ENCODE data around the gene GREM2. TPM values are rescaled to one million over a fixed set of nuclear protein-coding genes. Genes with fewer than 3 reads are reported as not detected.

GREM2 gene
- total and polyA plus RNA-seq, 3 experiments from 2014 or later = 0.61 TPM; not detected in 2

DNA sequence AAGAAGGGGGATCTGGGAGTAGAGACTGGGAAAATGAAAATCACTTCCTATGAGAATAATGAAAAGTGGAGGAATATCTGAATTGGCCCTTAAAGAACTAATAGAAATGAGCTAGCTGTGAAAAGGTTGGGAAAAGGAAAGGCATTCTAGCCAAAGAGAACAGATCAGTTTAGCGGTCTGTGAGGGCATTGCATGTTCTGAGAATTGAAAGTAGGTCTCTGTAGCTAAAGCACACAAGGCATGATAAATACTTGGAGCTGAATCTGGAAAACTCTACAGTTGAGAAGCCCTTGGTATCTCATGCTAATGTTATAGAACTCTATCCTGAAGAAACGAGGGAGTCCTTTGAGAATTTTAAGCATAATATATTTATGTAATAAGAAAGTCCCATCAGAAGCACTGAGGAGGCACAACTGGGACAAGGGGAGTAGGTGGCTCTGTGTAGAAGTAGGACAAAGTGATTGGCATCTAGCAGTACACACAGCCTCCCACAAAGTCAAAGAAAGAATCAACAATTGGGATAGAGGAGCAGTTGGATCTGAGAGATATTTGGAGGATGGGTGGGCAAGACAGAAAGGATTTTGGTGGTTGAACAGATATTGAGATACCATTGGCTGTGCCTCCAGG lies 78.7 kb downstream of the GREM2 start:
- Histone ChIP-seq H3K27me3 (ENCODE audit: insufficient read depth, low read length, poor library complexity, severe bottlenecking) (no peaks in the 10 kb centered on the region), H3K9me3 (ENCODE audit: low read length) (no peaks in the 10 kb centered on the region), H3K4me3 (ENCODE audit: low read length) (no peak overlapping the region), H3K36me3 (ENCODE audit: insufficient read depth, low read length) (no peaks in the 10 kb centered on the region), H3K27ac (ENCODE audit: low read depth, low read length) (no peak overlapping the region), H3K4me1 (ENCODE audit: insufficient read depth, low read length) (no peaks in the 10 kb centered on the region)
- peaks cover 0 to 8% (median 2%) of the 10 kb centered on the region in 5 donors for H3K9me3 Mint-ChIP-seq
- POLR2A ChIA-PET = no interaction called here
- no peak overlapping the region for H3K4me3 Mint-ChIP-seq
- no peaks in the 10 kb centered on the region for H3K4me1 Mint-ChIP-seq
- peaks cover 0 to 14% (median 2%) of the 10 kb centered on the region in 3 donors for H3K36me3 Mint-ChIP-seq
- no peak overlapping the region for H3K27ac Mint-ChIP-seq
- H3K27me3 Mint-ChIP-seq = no peaks in the 10 kb centered on the region
- CTCF ChIA-PET = no interaction called here
- no peak for DNase-seq

DNA sequence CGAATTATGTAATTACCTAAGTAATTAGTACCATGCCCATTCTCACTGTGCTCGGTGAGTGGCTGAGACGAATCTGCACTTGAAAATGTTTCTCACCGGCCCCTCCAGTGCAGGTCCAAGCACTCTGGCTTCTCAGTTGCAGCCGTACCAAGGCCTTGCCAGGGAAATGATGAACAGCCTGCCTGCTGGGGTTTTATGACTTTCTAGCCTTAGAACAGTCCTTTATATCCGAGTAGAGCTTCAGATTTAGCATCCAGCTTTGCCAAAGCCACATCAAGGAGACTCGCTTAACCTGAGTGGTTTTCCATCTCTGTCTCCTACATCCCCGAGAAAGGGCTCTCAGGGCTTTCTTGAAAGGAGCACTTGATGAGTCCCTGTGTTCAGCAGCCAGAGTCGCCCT lies 83.4 kb downstream of the GREM2 start:
- CTCF ChIA-PET = no interaction called here
- H3K27ac Mint-ChIP-seq = no peak overlapping the region

DNA sequence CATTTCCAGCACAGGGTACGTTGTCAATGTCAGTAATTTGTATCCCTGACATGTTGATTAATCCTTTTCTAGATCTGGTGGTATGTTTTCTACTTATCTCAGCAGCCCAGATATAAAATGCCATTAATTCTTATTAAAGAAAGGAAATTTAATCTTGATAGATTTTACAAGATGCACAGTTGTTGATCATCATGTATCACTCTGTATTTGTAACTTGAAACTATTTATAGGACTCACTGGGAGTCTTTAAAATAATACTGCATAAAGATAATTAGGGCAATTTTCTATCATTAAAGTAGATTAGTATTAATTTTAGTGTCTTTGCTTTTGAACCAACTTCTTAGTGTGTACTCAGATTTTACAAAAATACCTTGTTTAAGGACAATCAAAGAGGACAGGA lies 84.9 kb downstream of the GREM2 start:
- no peaks in the 10 kb centered on the region for H3K27me3 Mint-ChIP-seq
- Histone ChIP-seq H3K27me3 (ENCODE audit: insufficient read depth, low read length, poor library complexity, severe bottlenecking) (no peaks in the 10 kb centered on the region), H3K4me3 (ENCODE audit: low read length) (no peak overlapping the region), H3K9me3 (ENCODE audit: low read length) (no peaks in the 10 kb centered on the region), H3K4me1 (ENCODE audit: insufficient read depth, low read length) (no peaks in the 10 kb centered on the region), H3K36me3 (ENCODE audit: insufficient read depth, low read length) (no peaks in the 10 kb centered on the region), H3K27ac (ENCODE audit: low read depth, low read length) (no peak overlapping the region)
- H3K27ac Mint-ChIP-seq = no peak overlapping the region
- CTCF ChIA-PET = no interaction called here
- no peaks in the 10 kb centered on the region for H3K36me3 Mint-ChIP-seq
- H3K4me1 Mint-ChIP-seq = no peaks in the 10 kb centered on the region
- peaks cover 0 to 4% (median 2%) of the 10 kb centered on the region in 5 donors for H3K9me3 Mint-ChIP-seq
- H3K4me3 Mint-ChIP-seq = no peak overlapping the region
- DNase-seq = no peak
- POLR2A ChIA-PET = no interaction called here

More for the DNA sequence above, 83.4 kb downstream of the GREM2 start:
- Histone ChIP-seq H3K9me3 (ENCODE audit: low read length) (no peaks in the 10 kb centered on the region), H3K27me3 (ENCODE audit: insufficient read depth, low read length, poor library complexity, severe bottlenecking) (no peaks in the 10 kb centered on the region), H3K27ac (ENCODE audit: low read depth, low read length) (no peak overlapping the region), H3K4me3 (ENCODE audit: low read length) (no peak overlapping the region), H3K4me1 (ENCODE audit: insufficient read depth, low read length) (no peaks in the 10 kb centered on the region), H3K36me3 (ENCODE audit: insufficient read depth, low read length) (no peaks in the 10 kb centered on the region)
- Mint-ChIP-seq H3K4me3 (no peak overlapping the region), H3K27me3 (no peaks in the 10 kb centered on the region), H3K36me3 (peaks cover 0 to 4% (median 0%) of the 10 kb centered on the region in 3 donors), H3K9me3 (peaks cover 0 to 2% (median 0%) of the 10 kb centered on the region in 5 donors), H3K4me1 (no peaks in the 10 kb centered on the region)
- DNase-seq = no peak
- POLR2A ChIA-PET = no interaction called here

DNA sequence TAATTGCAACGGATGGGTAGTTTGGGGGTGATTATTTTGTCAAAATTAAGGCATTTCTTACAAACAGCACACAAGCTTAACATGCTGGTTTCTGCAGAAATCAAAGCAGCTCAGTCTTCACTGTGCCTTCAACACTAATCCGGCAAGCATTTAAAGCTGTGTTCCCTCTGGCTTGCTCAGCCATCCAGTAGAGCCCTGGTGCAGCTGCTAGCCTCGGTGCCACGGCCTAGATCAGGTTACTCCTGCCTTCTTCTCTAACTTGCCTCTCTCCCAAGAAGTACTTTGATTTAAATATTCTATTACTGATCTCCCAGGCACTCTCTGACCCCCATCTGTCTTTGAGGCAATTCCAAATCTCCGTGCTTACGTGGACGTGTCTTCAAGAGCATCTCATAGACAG lies 85.6 kb downstream of the GREM2 start:
- ChIA-PET POLR2A (no interaction called here), CTCF (no interaction called here)
- no peaks in the 10 kb centered on the region for H3K4me1 ChIP-seq (ENCODE audit: insufficient read depth, low read length)
- no peaks in the 10 kb centered on the region for H3K36me3 ChIP-seq (ENCODE audit: insufficient read depth, low read length)
- H3K27me3 Mint-ChIP-seq = no peaks in the 10 kb centered on the region
- H3K27ac Mint-ChIP-seq = no peak overlapping the region
- no peak for DNase-seq
- no peak overlapping the region for H3K4me3 Mint-ChIP-seq
- H3K9me3 ChIP-seq (ENCODE audit: low read length) = no peaks in the 10 kb centered on the region
- no peak overlapping the region for H3K27ac ChIP-seq (ENCODE audit: low read depth, low read length)
- no peaks in the 10 kb centered on the region for H3K4me1 Mint-ChIP-seq
- H3K9me3 Mint-ChIP-seq = peaks cover 0 to 4% (median 2%) of the 10 kb centered on the region in 5 donors
- no peak overlapping the region for H3K4me3 ChIP-seq (ENCODE audit: low read length)
- H3K36me3 Mint-ChIP-seq = no peaks in the 10 kb centered on the region
- H3K27me3 ChIP-seq (ENCODE audit: insufficient read depth, low read length, poor library complexity, severe bottlenecking) = no peaks in the 10 kb centered on the region

DNA sequence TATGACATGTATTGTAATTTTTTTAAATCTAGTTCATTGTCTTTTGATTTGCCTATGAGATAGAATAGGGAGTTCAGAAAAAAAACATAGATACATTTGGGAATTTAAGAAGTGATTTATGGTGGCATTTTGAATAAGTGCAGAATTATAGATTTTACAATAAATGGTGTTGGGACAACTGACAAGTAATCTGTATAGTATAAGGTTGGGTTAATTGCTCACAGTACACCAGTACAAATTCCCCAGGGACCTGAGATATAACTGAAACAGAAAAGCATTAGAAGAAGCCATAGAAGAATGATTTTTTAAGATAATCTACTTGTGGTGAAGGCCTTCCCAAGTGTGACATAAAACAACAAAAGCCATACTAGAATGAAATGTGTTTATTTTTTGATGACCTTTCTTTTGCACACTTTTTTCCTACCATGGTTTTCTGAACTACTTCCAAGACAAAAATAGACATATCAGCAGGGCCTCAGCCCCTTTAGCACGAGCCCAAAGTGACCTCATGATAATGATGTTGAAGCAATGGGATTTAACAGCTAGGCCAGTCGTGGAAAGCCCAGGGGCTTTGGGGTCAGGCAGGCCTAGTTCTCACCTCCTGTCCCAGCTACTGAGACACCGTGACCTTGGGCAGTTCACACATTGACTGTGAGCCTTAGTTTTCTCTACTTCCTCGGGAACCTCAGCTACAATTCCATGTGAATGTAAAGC lies 87.4 kb downstream of the GREM2 start:
- Histone ChIP-seq H3K36me3 (ENCODE audit: insufficient read depth, low read length) (no peaks in the 10 kb centered on the region), H3K4me1 (ENCODE audit: insufficient read depth, low read length) (no peaks in the 10 kb centered on the region), H3K27me3 (ENCODE audit: insufficient read depth, low read length, poor library complexity, severe bottlenecking) (no peaks in the 10 kb centered on the region), H3K9me3 (ENCODE audit: low read length) (no peaks in the 10 kb centered on the region), H3K27ac (ENCODE audit: low read depth, low read length) (no peak overlapping the region), H3K4me3 (ENCODE audit: low read length) (no peak overlapping the region)
- Mint-ChIP-seq H3K27me3 (no peaks in the 10 kb centered on the region), H3K4me1 (no peaks in the 10 kb centered on the region), H3K9me3 (peaks cover 0 to 9% (median 2%) of the 10 kb centered on the region in 5 donors), H3K27ac (peak overlapping the region in 1 of 8 donors; percentile 74), H3K4me3 (no peak overlapping the region), H3K36me3 (peaks cover 0 to under 1% (median 0%) of the 10 kb centered on the region in 3 donors)
- DNase-seq = no peak
- POLR2A ChIA-PET = no interaction called here
- CTCF ChIA-PET = no interaction called here

DNA sequence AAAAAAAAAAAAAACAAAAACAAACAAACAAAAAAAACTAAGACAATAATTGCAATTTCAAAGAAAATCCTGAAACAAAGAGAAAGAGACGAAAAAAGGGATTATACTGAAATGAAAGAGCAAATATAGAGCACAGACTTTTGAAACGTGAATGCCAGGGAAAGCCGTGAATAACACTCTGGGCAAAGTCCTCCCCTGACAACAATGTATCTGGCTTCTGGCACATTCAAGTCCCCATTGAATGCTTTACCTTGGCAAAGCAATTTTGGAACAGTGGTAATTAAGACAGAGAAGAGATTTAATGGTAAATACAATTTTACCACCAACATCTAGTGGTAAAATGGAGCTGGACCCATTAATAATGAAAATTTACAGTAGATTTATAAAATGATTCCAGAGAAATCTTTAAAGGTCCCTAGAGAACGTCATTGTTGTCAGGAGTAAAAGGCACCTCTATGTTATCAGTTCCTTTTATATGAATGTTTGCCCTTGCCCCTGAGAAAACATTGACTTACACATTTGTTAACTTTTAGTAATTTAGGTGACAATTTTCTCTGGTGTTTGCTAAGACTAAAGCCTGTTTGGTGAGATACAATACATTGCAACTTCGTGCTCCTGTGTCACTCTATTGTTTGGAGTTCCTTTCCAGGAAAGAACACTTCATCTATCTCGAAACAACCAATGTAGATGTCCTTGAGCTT lies 89.7 kb downstream of the GREM2 start:
- POLR2A ChIA-PET = no interaction called here
- Histone ChIP-seq H3K27ac (ENCODE audit: low read depth, low read length) (no peak overlapping the region), H3K36me3 (ENCODE audit: insufficient read depth, low read length) (no peaks in the 10 kb centered on the region), H3K9me3 (ENCODE audit: low read length) (no peaks in the 10 kb centered on the region), H3K4me3 (ENCODE audit: low read length) (no peak overlapping the region), H3K4me1 (ENCODE audit: insufficient read depth, low read length) (no peaks in the 10 kb centered on the region), H3K27me3 (ENCODE audit: insufficient read depth, low read length, poor library complexity, severe bottlenecking) (no peaks in the 10 kb centered on the region)
- Mint-ChIP-seq H3K27me3 (no peaks in the 10 kb centered on the region), H3K36me3 (peaks cover 0 to 4% (median 0%) of the 10 kb centered on the region in 3 donors), H3K4me1 (no peaks in the 10 kb centered on the region), H3K9me3 (peaks cover 0 to 7% (median 4%) of the 10 kb centered on the region in 5 donors), H3K27ac (no peak overlapping the region), H3K4me3 (no peak overlapping the region)
- CTCF ChIA-PET = no interaction called here
- no peak for DNase-seq

DNA sequence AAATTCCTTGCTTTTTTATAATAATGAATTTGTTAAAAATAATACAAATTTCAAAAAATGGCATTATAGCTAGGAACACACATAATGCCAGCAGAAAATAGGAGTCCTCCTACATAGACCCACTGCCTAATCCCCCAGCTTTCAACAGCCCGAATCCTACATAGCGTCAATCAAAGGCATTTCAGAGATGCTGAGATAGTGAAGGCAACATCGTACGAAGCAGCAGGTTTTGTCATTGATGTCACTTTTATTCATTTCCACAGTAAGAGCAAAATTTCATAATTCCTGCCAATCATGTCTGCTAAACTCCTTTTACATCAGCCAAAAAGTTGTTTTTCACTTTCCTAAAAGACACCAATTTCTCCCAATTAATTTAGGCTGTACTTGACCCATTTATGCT lies 94.1 kb downstream of the GREM2 start:
- no peaks in the 10 kb centered on the region for H3K4me1 Mint-ChIP-seq
- peaks cover 3 to 9% (median 5%) of the 10 kb centered on the region in 5 donors for H3K9me3 Mint-ChIP-seq
- Histone ChIP-seq H3K27ac (ENCODE audit: low read depth, low read length) (no peak overlapping the region), H3K27me3 (ENCODE audit: insufficient read depth, low read length, poor library complexity, severe bottlenecking) (no peaks in the 10 kb centered on the region), H3K36me3 (ENCODE audit: insufficient read depth, low read length) (no peaks in the 10 kb centered on the region), H3K4me3 (ENCODE audit: low read length) (no peak overlapping the region), H3K4me1 (ENCODE audit: insufficient read depth, low read length) (no peaks in the 10 kb centered on the region), H3K9me3 (ENCODE audit: low read length) (no peaks in the 10 kb centered on the region)
- H3K27ac Mint-ChIP-seq = no peak overlapping the region
- POLR2A ChIA-PET = no interaction called here
- no peaks in the 10 kb centered on the region for H3K27me3 Mint-ChIP-seq
- CTCF ChIA-PET = no interaction called here
- H3K4me3 Mint-ChIP-seq = no peak overlapping the region
- DNase-seq = no peak
- peaks cover 0 to 6% (median 1%) of the 10 kb centered on the region in 3 donors for H3K36me3 Mint-ChIP-seq

DNA sequence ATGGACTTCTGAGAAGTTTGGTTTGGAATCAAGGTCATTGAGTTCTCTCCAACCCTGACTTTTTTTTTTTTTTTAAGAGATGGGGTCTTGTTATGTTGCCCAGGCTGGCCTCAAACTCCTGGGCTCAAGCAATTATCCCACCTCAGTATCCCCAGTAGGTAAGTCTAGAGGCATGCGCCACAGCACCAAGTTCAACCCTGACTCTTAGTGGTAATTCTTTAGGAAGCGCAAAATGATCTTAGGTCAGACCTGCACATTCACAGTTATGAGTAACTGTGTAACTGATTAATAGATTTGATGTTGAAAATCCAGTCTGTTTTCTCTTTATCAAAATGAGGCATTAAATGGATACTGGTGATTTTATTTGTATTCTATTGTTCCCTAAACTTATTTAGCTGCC lies 95.9 kb downstream of the GREM2 start:
- CTCF ChIA-PET = no interaction called here

More for the DNA sequence above, 95.9 kb downstream of the GREM2 start:
- POLR2A ChIA-PET = no interaction called here
- Histone ChIP-seq H3K27me3 (ENCODE audit: insufficient read depth, low read length, poor library complexity, severe bottlenecking) (no peaks in the 10 kb centered on the region), H3K36me3 (ENCODE audit: insufficient read depth, low read length) (no peaks in the 10 kb centered on the region), H3K9me3 (ENCODE audit: low read length) (no peaks in the 10 kb centered on the region), H3K4me1 (ENCODE audit: insufficient read depth, low read length) (no peaks in the 10 kb centered on the region), H3K4me3 (ENCODE audit: low read length) (no peak overlapping the region), H3K27ac (ENCODE audit: low read depth, low read length) (no peak overlapping the region)
- DNase-seq = no peak
- Mint-ChIP-seq H3K4me1 (no peaks in the 10 kb centered on the region), H3K27ac (no peak overlapping the region), H3K27me3 (no peaks in the 10 kb centered on the region), H3K4me3 (no peak overlapping the region), H3K9me3 (peaks cover 2 to 8% (median 4%) of the 10 kb centered on the region in 5 donors), H3K36me3 (peaks cover 0 to 8% (median 2%) of the 10 kb centered on the region in 3 donors)
